DND-41 (cell line): Measurements from ENCODE around the gene ELMOD3.

ENCODE experiments used
- CTCF ChIP-seq: IDR thresholded peaks from 2 replicates; pipeline ENCODE4 v1.5.1; 2012; ENCODE audit warnings: borderline replicate concordance, low read length, moderate library complexity, mild to moderate bottlenecking; ENCODE audit not compliant: poor library complexity, severe bottlenecking; ENCODE audit errors: extremely low read depth
- EZH2 ChIP-seq: IDR thresholded peaks from 3 replicates; pipeline ENCODE4 v1.6.1; 2012; ENCODE audit warnings: borderline replicate concordance, low read depth, mild to moderate bottlenecking, moderate library complexity, low read length, inconsistent platforms; ENCODE audit not compliant: severe bottlenecking

DNA sequence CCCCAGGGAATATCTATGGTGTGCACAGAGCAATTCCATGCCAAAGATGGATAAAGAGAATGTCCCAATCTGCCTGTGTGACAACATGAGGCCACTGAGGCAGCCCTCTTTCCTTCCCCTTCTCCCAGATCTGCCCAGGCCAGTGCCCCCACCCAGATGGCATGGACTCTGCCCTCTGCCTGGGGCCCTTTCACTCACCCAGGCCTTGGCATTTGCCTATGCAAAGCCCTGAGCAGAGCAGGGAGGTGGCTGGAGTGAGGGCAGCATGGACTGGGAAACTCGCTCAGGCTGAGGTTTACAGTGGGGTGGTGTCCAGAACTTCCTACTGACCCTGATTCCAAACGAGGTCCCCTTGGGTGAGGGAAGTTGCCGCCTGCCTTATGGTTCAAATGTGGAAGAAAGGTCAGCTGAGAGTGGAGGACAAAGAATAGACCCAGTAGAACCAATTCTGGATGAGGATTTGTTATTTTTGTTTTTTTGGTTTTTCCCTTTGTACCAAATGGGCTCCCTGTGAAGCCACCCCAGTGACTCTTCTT lies 72.8 kb downstream of the ELMOD3 start:
- TF ChIP-seq CTCF (no peak), EZH2 (no peak)
